ENCODE data around the gene TMEM200A. TPM values are rescaled to one million over a fixed set of nuclear protein-coding genes. Genes with fewer than 3 reads are reported as not detected.
A peak's percentile ranks its signal among the peaks of the same experiment; 100 is the strongest.

TMEM200A gene
- total RNA-seq, 4 donors from 2014 or later: 0.42 to 1.0 (median 0.82) TPM

DNA sequence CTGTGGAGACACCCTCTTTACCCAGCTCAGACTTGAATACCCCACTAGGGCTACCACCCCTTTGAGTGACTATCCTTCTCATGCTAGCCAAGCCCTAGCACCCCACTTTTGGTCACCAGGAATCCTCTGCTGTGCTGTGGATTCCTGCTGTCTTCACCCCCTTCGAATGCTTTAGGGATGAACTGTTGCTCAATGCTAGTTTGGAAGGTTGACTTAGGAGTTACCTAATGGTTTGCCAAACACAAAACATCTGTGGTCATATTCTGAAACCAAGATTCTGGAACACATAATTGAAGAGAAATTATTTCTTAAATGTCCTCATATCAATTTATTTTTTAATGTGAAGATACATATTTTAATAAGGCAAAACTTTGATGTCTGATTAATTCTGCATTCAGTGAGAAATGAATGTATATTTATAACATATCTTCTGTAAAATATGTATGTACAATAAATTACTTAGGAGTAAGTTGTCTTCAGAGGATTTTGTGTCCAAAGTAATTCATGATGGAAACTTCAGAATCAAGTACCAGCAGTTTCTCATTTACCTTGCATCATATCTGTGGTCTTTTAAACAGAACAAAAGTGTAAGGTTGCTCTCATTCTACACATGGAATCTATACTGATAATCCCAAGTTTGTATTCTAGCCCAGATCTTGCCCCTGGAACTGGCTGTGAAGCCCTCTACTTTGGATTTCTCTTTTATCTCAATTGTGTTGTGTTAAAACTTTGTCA lies 46.9 kb downstream of the TMEM200A start:
- H3K27ac ChIP-seq (replicated peaks in 1 of 4): no peak overlapping the region
- WGBS: 76% methylated on average over 1 of the region's 1 CpG

GRCh38 chr6:130417951-130418350 lies 52.1 kb downstream of the TMEM200A start:
- intact Hi-C loops (cut with DNase I): no loop called here
- DNase-seq (ENCODE audit: extremely low spot score): no peak
- TF ChIP-seq CTCF (IDR thresholded peaks at IDR 0.05) (no peak), POLR2A (IDR thresholded peaks at IDR 0.05; ENCODE audit: low read depth) (no peak), POLR2AphosphoS5 (IDR thresholded peaks at IDR 0.05) (no peak), EP300 (IDR thresholded peaks at IDR 0.05) (no peak)
- Histone ChIP-seq H3K27me3 (no peaks in the 10 kb centered on the region), H3K36me3 (no peaks in the 10 kb centered on the region), H3K9me3 (no peaks in the 10 kb centered on the region), H3K27ac (replicated peaks in 1 of 4) (no peak overlapping the region), H3K4me1 (no peaks in the 10 kb centered on the region), H3K4me3 (no peak overlapping the region)

More for the DNA sequence above, 46.9 kb downstream of the TMEM200A start:
- Histone ChIP-seq H3K4me3 (no peak overlapping the region), H3K9me3 (peaks cover 0 to 5% (median 0%) of the 10 kb centered on the region in 4 donors), H3K4me1 (no peaks in the 10 kb centered on the region), H3K27me3 (no peaks in the 10 kb centered on the region), H3K36me3 (no peaks in the 10 kb centered on the region)
- TF ChIP-seq POLR2AphosphoS5 (IDR thresholded peaks at IDR 0.05) (peak in 1 of 2 donors; percentile 7), POLR2A (IDR thresholded peaks at IDR 0.05; ENCODE audit: low read depth) (no peak)
- intact Hi-C loops (cut with DNase I): no loop called here
- no peak for DNase-seq (ENCODE audit: extremely low spot score)

DNA sequence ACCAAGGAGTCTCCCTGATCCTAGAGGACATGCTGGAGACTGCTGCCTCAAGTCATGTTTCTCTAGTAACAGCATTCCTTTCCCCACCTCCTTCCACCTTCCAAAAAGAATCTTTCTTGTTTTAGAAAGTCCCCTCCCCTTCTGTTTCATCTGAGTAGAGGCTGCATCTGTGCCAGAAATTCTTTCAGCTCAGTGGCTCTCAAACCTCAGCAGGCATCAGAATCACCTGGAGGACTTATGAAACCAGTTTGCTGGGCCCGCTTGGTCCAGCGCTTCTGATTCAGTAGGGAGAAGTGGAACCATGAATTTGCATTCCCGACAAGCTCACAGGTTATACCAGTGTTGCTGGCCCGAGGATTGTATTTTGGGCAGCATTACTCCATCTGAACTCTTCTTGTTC lies 55.1 kb downstream of the TMEM200A start:
- Histone ChIP-seq H3K9me3 (no peaks in the 10 kb centered on the region), H3K36me3 (no peaks in the 10 kb centered on the region), H3K27me3 (no peaks in the 10 kb centered on the region), H3K4me3 (no peak overlapping the region), H3K4me1 (no peaks in the 10 kb centered on the region), H3K27ac (replicated peaks in 1 of 4) (no peak overlapping the region)
- DNase-seq (ENCODE audit: extremely low spot score): peak; percentile 53
- intact Hi-C loops (cut with DNase I): no loop called here
- 87% methylated on average over 4 of the region's 4 CpGs for WGBS
- TF ChIP-seq POLR2A (IDR thresholded peaks at IDR 0.05; ENCODE audit: low read depth) (no peak), CTCF (IDR thresholded peaks at IDR 0.05) (no peak), POLR2AphosphoS5 (IDR thresholded peaks at IDR 0.05) (no peak), EP300 (IDR thresholded peaks at IDR 0.05) (no peak)

DNA sequence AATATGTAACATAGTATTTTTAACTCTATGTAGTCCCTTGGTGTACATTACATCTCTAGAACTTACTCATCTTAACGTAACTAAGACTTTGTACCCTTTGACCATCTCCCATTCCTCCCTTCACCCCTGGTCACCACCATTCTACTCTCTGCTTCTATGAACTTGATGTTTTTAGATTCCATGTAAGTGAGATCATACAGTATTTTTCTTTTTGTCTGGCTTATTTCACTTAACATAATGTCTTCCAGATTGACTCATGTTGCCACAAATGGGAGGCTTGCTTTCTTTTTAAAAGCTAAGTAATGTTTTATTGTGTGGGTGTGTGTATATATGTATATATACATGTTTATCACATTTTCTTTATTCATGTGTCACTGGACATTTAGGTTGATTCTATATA lies 55.8 kb downstream of the TMEM200A start:
- H3K4me1 ChIP-seq: no peaks in the 10 kb centered on the region
- 93% methylated on average over 1 of the region's 1 CpG for WGBS
- TF ChIP-seq CTCF (IDR thresholded peaks at IDR 0.05) (no peak), POLR2AphosphoS5 (IDR thresholded peaks at IDR 0.05) (no peak), EP300 (IDR thresholded peaks at IDR 0.05) (no peak), POLR2A (IDR thresholded peaks at IDR 0.05; ENCODE audit: low read depth) (no peak)
- no peak for DNase-seq (ENCODE audit: extremely low spot score)
- intact Hi-C loops (cut with DNase I): no loop called here
- no peak overlapping the region for H3K27ac ChIP-seq (replicated peaks in 1 of 4)
- no peak overlapping the region for H3K4me3 ChIP-seq
- H3K36me3 ChIP-seq: no peaks in the 10 kb centered on the region
- no peaks in the 10 kb centered on the region for H3K9me3 ChIP-seq
- no peaks in the 10 kb centered on the region for H3K27me3 ChIP-seq

- no peak overlapping the region for H3K4me3 ChIP-seq
- H3K27ac ChIP-seq (replicated peaks in 1 of 4): no peak overlapping the region
- WGBS: 82% methylated on average over 3 of the region's 3 CpGs
- intact Hi-C loops (cut with DNase I): no loop called here
- TF ChIP-seq CTCF (IDR thresholded peaks at IDR 0.05) (no peak), EP300 (IDR thresholded peaks at IDR 0.05) (no peak), POLR2A (IDR thresholded peaks at IDR 0.05; ENCODE audit: low read depth) (no peak), POLR2AphosphoS5 (IDR thresholded peaks at IDR 0.05) (no peak)
- H3K27me3 ChIP-seq: no peaks in the 10 kb centered on the region
- no peaks in the 10 kb centered on the region for H3K9me3 ChIP-seq
- no peaks in the 10 kb centered on the region for H3K4me1 ChIP-seq
- DNase-seq (ENCODE audit: extremely low spot score): no peak
- no peaks in the 10 kb centered on the region for H3K36me3 ChIP-seq
Measured at GRCh38 chr6:130423044-130423443, 57.2 kb downstream of the TMEM200A start.
